GM12878 (cell line): ENCODE data around the gene GRIK1. TPM values are rescaled to one million over a fixed set of nuclear protein-coding genes. Genes with fewer than 3 reads are reported as not detected.

Experiments used
- ATAC-seq: fragments of 200-7000 bp; cut with Tn5 transposase; 3 replicates; pipeline ENCODE4 v1.9.1; 2020; ENCODE audit warnings: mild to moderate bottlenecking, moderate library complexity
- BruUV-seq: library from RNA; stranded (reverse); fragments of 400-500 nt; replicated peaks from 2 replicates; lab custom pipeline; 2021; lab: Mats Ljungman, UMichigan
- CTCF ChIA-PET: fragments of 300-600 bp; sonication (Branson Sonifier 250); formaldehyde crosslinking; extraction: SDS; loops from one replicate; lab custom pipeline; 2021; ENCODE audit warnings: inconsistent platforms; lab: Yijun Ruan, JAX
- POLR2A ChIA-PET: fragments of 350-600 bp; formaldehyde crosslinking; extraction: SDS; loops from one replicate; lab custom pipeline; 2021; ENCODE audit warnings: inconsistent platforms; lab: Charles Lee
- RAD21 ChIA-PET: fragments of 300-600 bp; sonication (Branson Sonifier 250); formaldehyde crosslinking; loops from one replicate; lab custom pipeline; 2023; ENCODE audit warnings: antibody characterized with exemption; ENCODE audit not compliant: unreplicated experiment; lab: Charles Lee
- SMC1A ChIA-PET: fragments of 300-600 bp; sonication (Branson Sonifier 250); formaldehyde crosslinking; loops from one replicate; lab custom pipeline; 2023; ENCODE audit not compliant: unreplicated experiment, uncharacterized antibody; lab: Charles Lee
- DNase-seq: peaks from one replicate; pipeline ENCODE4 v3.0.0-alpha.2; 2011; ENCODE audit warnings: low read depth, low spot score
- FAIRE-seq: peaks from 3 replicates; lab custom pipeline; 2011; peaks lifted over from hg19 to GRCh38; lab: Jason Lieb, UNC
- H2AFZ ChIP-seq: 2 replicates; pipeline ENCODE4 v1.6.0; 2011; ENCODE audit warnings: low read depth, low read length, control low read depth; ENCODE audit not compliant: control insufficient read depth
- H3K27ac ChIP-seq: 2 replicates; pipeline ENCODE4 v1.5.1; 2011; ENCODE audit warnings: control low read depth; ENCODE audit not compliant: control insufficient read depth, insufficient read depth
- H3K27me3 ChIP-seq, 2 experiments: replicated peaks in 1 of 2; 2 replicates each; pipeline versions ENCODE4 v1.6.0 to v1.6.1; 2011; ENCODE audit warnings: low read length in 1 of 2; ENCODE audit not compliant: control insufficient read depth in 2 of 2, insufficient read depth in 2 of 2
- H3K36me3 ChIP-seq, 2 experiments: 2 replicates each; pipeline ENCODE4 v1.5.1; 2011; ENCODE audit warnings: low read length in 1 of 2; ENCODE audit not compliant: control insufficient read depth in 2 of 2, insufficient read depth in 2 of 2
- H3K4me1 ChIP-seq: 2 replicates; pipeline ENCODE4 v1.6.1; 2011; ENCODE audit warnings: mild to moderate bottlenecking, low read length, moderate library complexity, mixed read lengths; ENCODE audit not compliant: control insufficient read depth, insufficient read depth
- H3K4me2 ChIP-seq: 2 replicates; pipeline ENCODE4 v1.6.0; 2011; ENCODE audit warnings: control low read depth; ENCODE audit not compliant: control insufficient read depth, insufficient read depth
- H3K4me3 ChIP-seq: fragments of 200-600 bp; sonication (generic); 2 replicates; pipeline ENCODE4 v1.5.1; 2016
- H3K79me2 ChIP-seq: 2 replicates; pipeline ENCODE4 v1.6.0; 2011; ENCODE audit warnings: low read length; ENCODE audit not compliant: control insufficient read depth, insufficient read depth
- H3K9ac ChIP-seq: 2 replicates; pipeline ENCODE4 v1.8.0; 2011; ENCODE audit warnings: low read length, control low read depth, mixed read lengths; ENCODE audit not compliant: control insufficient read depth, insufficient read depth
- H3K9me3 ChIP-seq: replicated peaks from 3 replicates; pipeline ENCODE4 v1.5.1; 2011; ENCODE audit warnings: mild to moderate bottlenecking, low read length; ENCODE audit not compliant: control insufficient read depth, insufficient read depth
- H4K20me1 ChIP-seq: 2 replicates; pipeline ENCODE4 v1.6.0; 2011; ENCODE audit not compliant: control insufficient read depth, insufficient read depth
- ETV6 ChIP-seq, 2 experiments: fragments of 450-650 bp in 1 of 2; IDR thresholded peaks in 1 of 2; conservative IDR thresholded peaks in 1 of 2; 2 replicates each; pipeline ENCODE4 v1.6.1; 2014; ENCODE audit warnings: antibody characterized with exemption in 1 of 2, borderline replicate concordance in 1 of 2, low read depth in 1 of 2, mild to moderate bottlenecking in 1 of 2, moderate library complexity in 1 of 2
- HCFC1 ChIP-seq: fragments of 150-350 bp; IDR thresholded peaks from 2 replicates; pipeline ENCODE4 v1.6.1; 2014; ENCODE audit warnings: low read length
- IRF4 ChIP-seq: IDR thresholded peaks from 2 replicates; pipeline ENCODE4 v1.6.1; 2011; ENCODE audit warnings: low read depth, low read length
- RBBP5 ChIP-seq: fragments of 200-600 bp; sonication (generic); conservative IDR thresholded peaks from 2 replicates; pipeline ENCODE4 v1.6.1; 2016
- RFX5 ChIP-seq: IDR thresholded peaks from 2 replicates; pipeline ENCODE4 v1.6.1; 2011; ENCODE audit warnings: low read depth, low read length, improper control_type of control experiment
- STAT3 ChIP-seq: IDR thresholded peaks from 2 replicates; pipeline ENCODE4 v1.6.1; 2011; ENCODE audit warnings: low read depth, low read length, improper control_type of control experiment
- SUZ12 ChIP-seq: fragments of 200-600 bp; sonication (generic); IDR thresholded peaks from one replicate; pipeline ENCODE4 v1.6.1; 2018; ENCODE audit warnings: antibody characterized with exemption, mild to moderate bottlenecking; ENCODE audit not compliant: unreplicated experiment
- WGBS: methylation state at CpG from one replicate; pipeline ENCODE4 v1.1.6; 2016; ENCODE audit warnings: low lambda C conversion rate; ENCODE audit not compliant: insufficient replicate concordance, insufficient coverage; ENCODE audit errors: missing lambda C conversion rate; 5-methylcytosine and 5-hydroxymethylcytosine counted together
- in situ Hi-C: fragments of 300-500 bp; cut with MboI; formaldehyde crosslinking; loops from 9 replicates; pipeline ENCODE4 v1.14.3; 2018; ENCODE audit warnings: mixed read lengths
- intact Hi-C: fragments of 100-400 bp; cut with micrococcal nuclease; formaldehyde crosslinking; loops from one replicate; pipeline ENCODE4 v1.14.2; 2022; ENCODE audit not compliant: unreplicated experiment
- polyA plus RNA-seq, 11 experiments: library from polyadenylated mRNA; depleted of rRNA in 4 of 11; unstranded in 6 of 11; stranded (reverse) in 5 of 11; fragments of >200 nt; fragmentation: Nextera tagmentation in 4 of 11; fragmentation: Illumina TruSeq in 1 of 11; extraction: Ambion mirVana in 4 of 11; extraction: Trizol in 1 of 11; gene quantifications; 1 replicate in 1 of 11; 2 replicates in 10 of 11; pipeline versions ENCODE4 v1.2.1 to v1.2.3, GENCODE V29; 2011 to 2016; ENCODE audit warnings: inconsistent platforms in 2 of 11, missing spikeins in 2 of 11, low read depth in 1 of 11
- total RNA-seq, 4 experiments: library from RNA; depleted of rRNA in 3 of 4; stranded (reverse); fragments of >200 nt in 3 of 4; fragmentation: Illumina TruSeq in 1 of 4; extraction: Trizol in 1 of 4; gene quantifications; 2 replicates each; pipeline versions ENCODE4 v1.2.1 to v1.2.3, GENCODE V29; 2013 to 2021
- TF ChIP-seq, protein P1 (sequence below): IDR thresholded peaks from 2 replicates; pipeline ENCODE4 v1.6.1; 2011; ENCODE audit warnings: borderline replicate concordance, low read depth, mild to moderate bottlenecking, moderate library complexity, mixed read lengths, low read length; ENCODE audit not compliant: insufficient read depth; ENCODE audit errors: extremely low read length
- TF ChIP-seq, protein P2 (sequence below): fragments of 450-650 bp; IDR thresholded peaks from 2 replicates; pipeline ENCODE4 v1.6.1; 2017; ENCODE audit warnings: mild to moderate bottlenecking

Gene GRIK1
- total and polyA plus RNA-seq, 10 of the 15 experiments (the other 5 are each of a cell fraction or from before 2014, with no cell fraction given), result 0.05 to 0.13 (median 0.09) TPM; not detected in 7

DNA sequence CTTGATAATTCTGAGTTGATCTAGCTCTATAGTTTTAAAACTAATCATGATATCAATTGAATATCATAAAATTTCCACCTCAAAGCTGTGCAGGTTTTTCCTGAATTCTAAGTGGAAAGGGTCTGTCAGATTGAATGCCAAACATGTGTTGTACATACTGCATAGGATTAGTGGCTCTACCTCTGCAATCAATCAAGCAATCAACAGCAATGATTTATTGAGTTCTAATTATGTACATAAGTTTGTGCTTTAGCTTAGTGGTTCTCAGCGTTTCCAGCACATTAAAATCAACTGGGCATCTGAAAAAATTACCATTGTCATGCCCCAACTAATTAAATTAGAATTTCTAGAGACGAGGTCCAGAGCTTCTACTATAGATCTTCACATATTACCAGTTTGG is 389.6 kb downstream of the GRIK1 start (continued):
- TF ChIP-seq, protein P1, sequence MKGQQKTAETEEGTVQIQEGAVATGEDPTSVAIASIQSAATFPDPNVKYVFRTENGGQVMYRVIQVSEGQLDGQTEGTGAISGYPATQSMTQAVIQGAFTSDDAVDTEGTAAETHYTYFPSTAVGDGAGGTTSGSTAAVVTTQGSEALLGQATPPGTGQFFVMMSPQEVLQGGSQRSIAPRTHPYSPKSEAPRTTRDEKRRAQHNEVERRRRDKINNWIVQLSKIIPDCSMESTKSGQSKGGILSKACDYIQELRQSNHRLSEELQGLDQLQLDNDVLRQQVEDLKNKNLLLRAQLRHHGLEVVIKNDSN, result no peak
- no peak for TF ChIP-seq IRF4
- no peak for TF ChIP-seq SUZ12
- TF ChIP-seq HCFC1, result no peak
- TF ChIP-seq, protein P2, sequence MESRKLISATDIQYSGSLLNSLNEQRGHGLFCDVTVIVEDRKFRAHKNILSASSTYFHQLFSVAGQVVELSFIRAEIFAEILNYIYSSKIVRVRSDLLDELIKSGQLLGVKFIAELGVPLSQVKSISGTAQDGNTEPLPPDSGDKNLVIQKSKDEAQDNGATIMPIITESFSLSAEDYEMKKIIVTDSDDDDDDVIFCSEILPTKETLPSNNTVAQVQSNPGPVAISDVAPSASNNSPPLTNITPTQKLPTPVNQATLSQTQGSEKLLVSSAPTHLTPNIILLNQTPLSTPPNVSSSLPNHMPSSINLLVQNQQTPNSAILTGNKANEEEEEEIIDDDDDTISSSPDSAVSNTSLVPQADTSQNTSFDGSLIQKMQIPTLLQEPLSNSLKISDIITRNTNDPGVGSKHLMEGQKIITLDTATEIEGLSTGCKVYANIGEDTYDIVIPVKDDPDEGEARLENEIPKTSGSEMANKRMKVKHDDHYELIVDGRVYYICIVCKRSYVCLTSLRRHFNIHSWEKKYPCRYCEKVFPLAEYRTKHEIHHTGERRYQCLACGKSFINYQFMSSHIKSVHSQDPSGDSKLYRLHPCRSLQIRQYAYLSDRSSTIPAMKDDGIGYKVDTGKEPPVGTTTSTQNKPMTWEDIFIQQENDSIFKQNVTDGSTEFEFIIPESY, result no peak
- TF ChIP-seq STAT3, result no peak

DNA sequence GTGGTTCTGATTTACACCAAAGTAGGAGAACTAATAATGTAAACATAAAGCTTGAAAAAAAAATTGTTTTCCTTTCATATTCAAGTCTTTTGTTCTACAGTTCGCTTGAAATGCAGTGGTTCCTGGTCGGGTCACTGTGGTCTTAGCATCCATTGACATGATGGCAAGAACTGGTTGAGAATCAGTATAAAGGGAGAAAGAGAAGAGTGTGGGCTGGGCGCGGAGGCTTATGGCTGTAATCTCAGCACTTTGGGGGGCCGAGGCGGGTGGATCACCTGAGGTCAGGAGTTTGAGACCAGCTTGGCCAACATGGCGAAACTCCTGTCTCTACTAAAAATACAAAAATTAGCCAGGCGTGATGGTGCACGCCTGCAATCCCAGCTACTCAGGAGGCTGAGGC is 390.2 kb downstream of the GRIK1 start:
- FAIRE-seq, result no peak
- H3K4me1 ChIP-seq, result no peaks in the 10 kb centered on the region
- intact Hi-C loops (no loop called here), in situ Hi-C loops (no loop called here)
- POLR2A ChIA-PET, result no interaction called here
- H3K79me2 ChIP-seq, result no peaks in the 10 kb centered on the region
- H3K9me3 ChIP-seq, result no peaks in the 10 kb centered on the region
- no peak overlapping the region for H3K4me2 ChIP-seq
- no peak overlapping the region for H3K9ac ChIP-seq
- no peaks in the 10 kb centered on the region for H3K36me3 ChIP-seq
- CTCF ChIA-PET, result interaction anchor here (0.9 to 1.4 kb wide), 2 partner anchors 11 to 12 kb away, joined by 3 read pairs; no protein-coding TSS in a partner anchor
- no peaks in the 10 kb centered on the region for H4K20me1 ChIP-seq
- no peak overlapping the region for H3K27ac ChIP-seq
- 98% methylated on average over 9 of the region's 9 CpGs for WGBS
- ATAC-seq, result no peak
- no peak for DNase-seq
- no peak overlapping the region for H2AFZ ChIP-seq
- SMC1A ChIA-PET, result no interaction called here
- no peak overlapping the region for H3K4me3 ChIP-seq
- no peaks in the 10 kb centered on the region for H3K27me3 ChIP-seq
- no TSS peak for BruUV-seq
- RAD21 ChIA-PET, result no interaction called here
- no peak for TF ChIP-seq RBBP5
- no peak for TF ChIP-seq RFX5
- TF ChIP-seq IRF4, result no peak
- TF ChIP-seq ETV6 (conservative IDR thresholded peaks at IDR 0.05 in 1 of 2, IDR thresholded peaks at IDR 0.05 in 1 of 2; ENCODE audit: borderline replicate concordance in 1 of 2, low read depth in 1 of 2), result no peak
